ENCODE data around the gene DPT.

DPT gene

DNA sequence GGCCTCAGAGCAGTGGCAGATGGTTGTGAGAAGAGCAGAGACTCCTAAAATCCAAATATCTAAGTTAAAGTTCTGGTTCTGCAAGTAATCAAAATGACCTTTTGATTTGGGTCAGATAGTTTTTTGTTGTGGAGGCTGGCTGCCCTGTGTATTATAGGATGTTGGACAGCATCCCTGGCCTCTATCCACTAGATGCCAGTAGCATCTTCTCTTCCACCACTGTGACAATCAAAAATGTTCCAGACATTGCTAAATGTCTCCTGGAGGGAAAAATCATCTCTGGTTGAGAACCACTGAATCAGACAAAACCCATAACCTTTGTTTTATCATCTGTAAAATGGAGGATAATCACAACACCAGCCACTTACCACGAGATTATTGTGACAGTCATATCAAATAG is 5.9 kb upstream of the DPT start:
- DNase-seq = no peak

DNA sequence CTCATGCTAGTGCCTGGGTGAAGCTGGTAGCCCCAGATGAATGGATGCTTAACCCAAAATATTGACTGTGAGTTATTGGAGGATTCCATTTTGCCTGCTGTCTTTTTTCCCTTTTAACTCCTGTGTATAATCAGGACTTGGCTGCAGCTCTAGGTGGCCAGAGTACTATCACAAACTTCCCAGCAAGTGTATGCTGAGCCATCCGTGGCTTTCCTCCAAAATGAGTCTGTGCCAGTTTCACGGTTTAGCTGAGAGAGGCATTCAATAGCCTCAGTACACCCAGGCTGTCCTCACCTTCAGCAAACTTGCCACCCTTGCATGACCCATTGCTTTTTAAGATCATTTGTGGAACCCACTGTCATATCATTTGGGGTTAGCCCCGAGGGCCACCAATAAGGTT is 5.3 kb upstream of the DPT start:
- DNase-seq = no peak

DNA sequence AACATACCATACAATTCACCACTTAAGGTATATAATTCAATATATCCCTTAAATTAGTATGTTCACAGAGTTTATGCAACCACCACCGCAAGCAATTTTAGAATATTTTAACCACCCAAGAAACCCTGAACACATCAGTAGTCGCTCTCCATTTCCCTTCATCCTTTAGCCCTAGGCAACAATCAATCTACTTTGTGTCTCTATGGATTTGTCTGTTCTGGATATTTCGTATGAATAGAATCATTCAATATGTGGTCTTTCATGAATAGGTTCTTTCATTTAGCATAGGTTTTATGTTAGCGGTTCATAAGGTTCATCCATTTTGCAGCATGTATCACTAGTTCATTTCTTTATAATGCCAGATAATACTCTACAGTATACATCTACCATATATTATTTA is 4.2 kb upstream of the DPT start:
- no peak for DNase-seq

DNA sequence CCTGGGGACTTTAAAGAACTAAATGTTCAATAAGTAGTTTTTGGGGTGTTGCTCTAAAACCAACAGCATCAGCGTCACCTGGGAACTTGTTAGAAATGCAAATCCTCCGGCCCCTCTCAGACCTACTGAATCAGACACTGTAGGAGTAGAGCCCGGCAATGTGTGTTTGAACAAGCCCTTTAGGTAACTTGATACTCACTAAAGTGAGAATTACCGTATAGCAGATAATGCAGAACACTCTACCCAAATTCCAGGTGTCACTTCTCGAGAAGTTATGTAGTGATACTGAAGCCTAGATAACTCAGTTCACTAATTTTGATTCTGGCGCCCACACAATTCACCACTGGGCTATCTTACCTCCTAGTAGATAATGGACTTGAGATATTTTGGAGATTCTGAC is 3.7 kb upstream of the DPT start:
- DNase-seq = no peak

DNA sequence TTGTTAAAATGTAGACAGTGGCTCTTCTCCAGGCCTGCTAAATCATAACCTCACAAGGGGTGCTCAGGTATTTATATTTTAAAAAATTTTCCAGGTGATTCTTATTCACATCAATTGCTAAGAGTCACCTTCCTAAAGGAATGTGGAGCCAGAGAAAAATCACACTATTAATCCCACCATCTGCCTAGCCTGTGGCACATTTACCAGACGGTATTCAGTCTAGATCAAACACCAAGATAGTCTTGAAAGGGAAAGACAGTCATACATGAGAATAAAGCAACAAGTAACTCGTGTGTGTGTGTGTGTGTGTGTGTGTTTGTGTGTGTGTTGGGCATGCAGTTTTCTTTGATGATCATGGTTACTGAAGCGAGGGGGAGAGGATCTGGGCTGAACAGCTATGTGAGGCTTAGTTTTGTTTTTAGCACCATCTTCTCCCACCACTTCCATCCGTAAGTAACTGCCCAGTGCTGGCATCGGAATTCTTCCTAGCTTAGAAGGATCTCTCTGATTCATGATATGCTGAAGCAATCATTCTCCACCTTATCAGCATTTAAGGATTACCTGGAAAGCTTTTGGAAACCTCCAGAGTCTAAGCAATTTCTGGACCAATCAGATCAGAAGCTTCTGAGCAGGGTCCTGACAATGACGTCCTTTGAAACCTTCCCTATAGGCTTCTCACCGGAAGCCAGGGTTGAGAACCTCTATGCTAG is 2.4 kb upstream of the DPT start:
- no peak for DNase-seq

DNA sequence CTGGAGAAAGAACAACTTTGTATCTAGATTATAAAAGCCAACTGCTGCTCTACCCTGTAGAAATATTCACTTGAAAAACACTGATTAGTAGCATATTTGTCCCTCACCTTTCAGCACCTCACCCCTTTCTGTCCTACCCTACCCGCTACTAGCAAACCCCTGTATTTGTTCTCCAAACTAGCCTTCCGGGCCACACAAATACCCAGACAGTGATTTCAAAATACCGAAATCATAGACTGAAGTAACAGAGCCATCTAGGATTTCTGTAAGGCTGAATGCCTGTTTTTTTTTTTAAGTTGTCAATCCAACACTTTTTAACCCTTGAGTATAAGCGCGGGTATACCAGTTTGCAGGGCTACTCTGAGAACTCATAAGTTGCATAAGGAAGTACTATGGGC is 398 bp upstream of the DPT start:
- DNase-seq = no peak

DNA sequence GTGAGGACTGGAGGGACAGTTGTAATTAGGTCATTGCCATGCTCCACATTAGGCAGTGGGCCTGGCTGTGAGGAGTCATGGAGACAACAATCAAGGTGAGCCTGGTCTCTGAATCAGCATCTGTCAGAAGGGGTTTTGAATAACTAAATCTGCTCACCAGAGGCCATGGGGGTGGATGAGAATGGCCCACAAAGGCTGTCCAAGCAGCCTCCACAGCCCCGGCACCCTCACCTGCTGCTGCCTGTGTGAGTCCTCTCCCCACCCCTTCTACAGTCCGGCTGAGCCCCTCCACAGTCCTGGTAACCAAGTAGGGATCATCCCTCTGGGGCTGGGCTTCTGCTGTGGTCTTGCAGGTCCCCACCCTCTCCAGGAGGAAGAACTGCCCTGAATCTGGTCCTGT is 2.3 kb downstream of the DPT start:
- DNase-seq = no peak

DNA sequence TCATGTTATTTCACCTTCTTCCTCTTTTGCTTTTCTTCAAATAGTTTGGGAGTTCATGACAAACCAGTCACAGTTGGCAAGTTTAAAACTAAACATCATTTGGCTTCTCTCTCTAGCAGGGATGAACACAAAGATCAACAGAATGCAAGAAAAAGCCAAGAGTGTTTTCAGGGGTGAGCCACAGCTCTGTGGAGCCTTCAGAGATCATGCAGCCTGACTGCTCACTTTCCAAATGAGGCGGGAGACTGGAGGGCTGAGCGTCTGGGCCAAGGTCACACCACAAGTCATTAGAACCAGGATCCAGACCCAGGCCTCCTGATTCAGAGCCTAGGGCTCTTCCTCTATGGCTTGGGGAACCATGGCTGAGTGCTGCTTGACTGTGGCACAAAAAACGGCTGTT is 2.7 kb downstream of the DPT start:
- DNase-seq = no peak

DNA sequence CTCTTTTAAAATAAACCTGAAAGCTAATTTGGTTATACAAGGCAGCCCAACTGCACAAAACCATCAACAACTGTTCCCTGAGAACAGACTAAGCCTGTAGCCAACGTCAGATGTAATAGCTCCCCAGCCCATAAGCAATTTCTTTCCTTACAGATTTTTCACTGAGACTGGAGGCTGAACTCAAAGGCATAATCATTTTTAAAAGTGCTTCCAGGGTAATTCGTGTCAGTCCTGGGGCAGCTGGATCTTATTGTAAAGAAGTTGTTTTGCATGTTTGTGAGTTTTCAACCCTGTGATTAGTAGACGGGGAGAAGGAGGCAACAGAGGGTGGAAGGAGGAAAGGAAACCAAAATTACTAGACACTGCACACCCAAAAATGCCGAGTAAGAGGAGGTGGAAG is 3.2 kb downstream of the DPT start:
- DNase-seq = no peak

DNA sequence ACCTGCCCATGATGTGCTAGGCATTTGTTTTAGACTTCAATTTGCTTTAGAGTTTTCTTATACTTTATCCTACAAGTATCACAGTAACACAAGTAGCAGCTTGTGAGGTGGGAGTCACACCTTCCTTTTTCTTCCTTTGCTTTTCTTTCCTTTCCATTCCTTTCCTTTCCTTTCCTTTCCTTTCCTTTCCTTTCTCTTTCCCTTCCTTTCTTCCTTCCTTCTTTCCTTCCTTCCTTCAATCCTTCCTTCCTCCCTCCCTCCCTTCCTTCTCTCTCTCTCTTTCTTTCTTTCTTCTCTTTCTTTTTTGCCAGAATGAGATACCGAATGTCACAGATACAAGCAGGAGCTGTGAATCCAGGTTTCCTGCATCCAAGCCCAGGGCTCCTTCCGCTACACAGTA is 3.9 kb downstream of the DPT start:
- no peak for DNase-seq

DNA sequence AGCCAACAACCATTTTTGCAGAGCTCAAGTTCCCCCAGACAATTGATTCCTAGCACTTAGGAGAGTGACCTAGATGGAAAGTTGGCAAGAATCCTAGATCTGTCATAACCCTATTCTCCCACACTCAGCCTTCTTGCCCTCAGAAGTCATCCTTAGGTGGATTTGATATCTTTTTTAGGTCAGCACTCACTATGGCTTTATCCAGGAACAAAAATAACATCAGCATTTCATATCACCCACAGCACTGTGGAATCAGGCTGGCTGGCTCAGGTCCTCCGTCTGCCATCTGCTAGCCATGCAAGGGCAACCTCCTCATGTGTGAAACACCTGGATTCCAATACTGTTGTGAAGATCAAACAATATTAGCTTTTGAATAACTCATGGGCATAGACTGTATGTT is 6.0 kb downstream of the DPT start:
- DNase-seq = no peak

DNA sequence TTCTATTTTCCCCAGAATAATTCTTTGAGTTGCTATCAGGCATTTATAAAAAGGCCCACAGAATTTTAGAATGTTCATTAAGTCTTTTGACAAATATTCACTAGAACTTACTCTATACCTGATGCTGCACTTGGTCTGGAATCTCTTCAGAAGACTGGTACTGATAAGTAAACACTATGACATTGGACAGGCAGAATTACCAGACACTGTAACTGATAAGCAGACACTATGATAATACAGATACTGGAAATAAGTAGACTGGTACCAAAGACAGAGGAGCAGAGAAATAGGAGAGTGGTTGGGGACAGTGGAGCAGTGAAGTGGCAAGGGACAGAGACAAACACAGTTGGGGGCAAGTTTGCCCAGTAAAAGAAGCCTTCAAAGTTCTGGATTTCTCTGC is 8.2 kb downstream of the DPT start:
- DNase-seq = no peak

DNA sequence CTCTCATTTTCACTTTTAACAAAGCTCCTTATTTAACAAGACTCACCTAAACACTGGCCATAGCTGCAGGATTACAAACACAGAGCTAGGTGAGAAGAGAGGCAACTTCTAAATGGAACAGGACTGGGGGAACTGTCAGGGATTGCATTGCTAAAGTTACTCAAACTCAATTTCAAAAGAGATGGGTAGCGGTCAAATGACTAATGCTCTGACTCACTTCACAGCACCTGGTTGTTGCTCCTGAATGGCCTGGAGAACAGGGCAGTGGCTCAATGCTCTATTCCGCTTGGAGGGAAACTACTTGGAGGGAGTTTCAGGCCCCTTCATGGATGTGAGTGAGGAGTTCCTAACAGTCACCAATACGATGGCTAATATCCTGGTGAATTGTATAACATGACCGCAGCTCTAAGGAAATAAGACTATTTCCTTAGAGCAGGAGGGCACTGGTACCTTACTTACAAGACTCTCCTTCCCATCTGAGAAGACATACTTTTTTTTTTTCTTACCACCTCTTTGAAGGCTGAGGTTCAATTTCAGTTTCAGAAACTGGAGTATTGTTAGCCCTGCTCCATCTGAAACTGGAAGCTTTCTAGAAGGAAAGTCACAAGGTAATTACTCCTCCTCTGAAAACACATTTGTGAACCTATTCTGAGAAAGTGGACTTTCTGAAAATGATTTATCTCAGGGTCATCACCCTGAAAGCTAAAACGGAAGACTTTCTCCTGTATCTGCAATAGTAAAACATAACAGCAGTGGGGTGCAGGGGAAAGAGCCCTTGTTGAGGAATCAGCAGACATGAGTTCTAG is 9.5 kb downstream of the DPT start:
- no peak for DNase-seq

DNA sequence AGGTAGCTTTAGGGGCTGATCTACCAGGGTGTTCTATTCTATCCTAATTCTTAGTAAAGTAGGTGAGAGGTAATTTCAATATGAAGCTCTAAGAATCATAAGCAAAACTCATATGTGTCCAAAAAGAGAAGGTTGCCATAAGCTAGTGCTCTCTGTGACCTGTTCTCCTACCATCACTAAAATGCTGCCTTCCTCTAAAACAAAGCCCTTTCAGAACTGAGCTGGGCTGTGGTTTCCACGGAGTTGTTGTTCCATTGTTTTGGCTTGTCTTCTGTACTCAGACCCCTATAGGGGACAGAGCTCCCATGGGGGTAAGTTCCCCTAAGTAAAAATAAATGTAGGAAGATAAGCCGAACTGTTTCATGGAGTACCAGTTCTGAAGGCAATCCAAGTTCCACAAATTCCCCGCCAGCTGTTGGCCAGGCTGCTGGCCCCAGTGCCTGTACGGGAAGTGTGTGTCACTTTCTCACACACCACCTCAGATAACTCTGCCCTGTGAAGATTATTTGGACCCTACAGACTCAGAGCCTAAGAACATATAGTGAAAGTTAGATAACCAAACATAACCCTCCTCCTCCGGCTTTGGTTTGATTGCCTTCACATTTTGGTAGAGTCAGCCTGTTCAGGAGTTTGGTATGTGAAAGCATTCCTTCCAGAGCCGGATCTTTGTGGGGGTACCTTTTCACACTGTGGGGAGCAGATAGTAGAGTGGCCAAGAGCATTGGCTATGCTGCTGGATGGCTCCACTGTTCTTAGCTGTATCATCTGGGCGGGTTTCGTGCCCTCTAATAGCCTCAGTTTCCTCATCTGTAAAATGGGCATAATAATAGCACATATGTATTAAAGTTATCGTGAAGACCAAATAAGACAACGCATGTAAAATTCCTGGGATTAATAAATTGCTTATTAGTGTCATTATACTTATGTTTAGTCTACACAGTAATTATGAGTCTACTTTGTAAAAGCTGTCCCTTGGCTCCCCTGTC is 10.8 kb downstream of the DPT start:
- no peak for DNase-seq

DNA sequence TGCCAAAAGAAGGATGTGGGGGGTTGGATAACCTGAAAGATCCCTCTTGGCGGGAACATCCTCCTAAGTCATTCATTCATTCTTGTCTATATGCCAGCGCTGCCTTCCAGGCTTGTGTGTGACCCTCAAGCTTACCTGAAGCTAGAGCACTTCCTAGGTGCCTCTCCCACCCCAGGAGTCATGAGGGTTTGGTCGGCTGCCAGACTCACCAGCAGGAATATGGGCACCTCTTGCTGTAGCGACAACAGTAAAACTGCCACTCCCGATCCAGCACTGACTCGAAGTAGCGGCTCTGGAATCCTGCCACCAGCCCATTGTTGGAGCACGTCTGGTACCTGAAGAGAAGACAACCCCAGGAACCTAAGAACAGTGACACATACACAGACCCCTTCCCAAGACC is 15.0 kb downstream of the DPT start:
- DNase-seq = no peak

DNA sequence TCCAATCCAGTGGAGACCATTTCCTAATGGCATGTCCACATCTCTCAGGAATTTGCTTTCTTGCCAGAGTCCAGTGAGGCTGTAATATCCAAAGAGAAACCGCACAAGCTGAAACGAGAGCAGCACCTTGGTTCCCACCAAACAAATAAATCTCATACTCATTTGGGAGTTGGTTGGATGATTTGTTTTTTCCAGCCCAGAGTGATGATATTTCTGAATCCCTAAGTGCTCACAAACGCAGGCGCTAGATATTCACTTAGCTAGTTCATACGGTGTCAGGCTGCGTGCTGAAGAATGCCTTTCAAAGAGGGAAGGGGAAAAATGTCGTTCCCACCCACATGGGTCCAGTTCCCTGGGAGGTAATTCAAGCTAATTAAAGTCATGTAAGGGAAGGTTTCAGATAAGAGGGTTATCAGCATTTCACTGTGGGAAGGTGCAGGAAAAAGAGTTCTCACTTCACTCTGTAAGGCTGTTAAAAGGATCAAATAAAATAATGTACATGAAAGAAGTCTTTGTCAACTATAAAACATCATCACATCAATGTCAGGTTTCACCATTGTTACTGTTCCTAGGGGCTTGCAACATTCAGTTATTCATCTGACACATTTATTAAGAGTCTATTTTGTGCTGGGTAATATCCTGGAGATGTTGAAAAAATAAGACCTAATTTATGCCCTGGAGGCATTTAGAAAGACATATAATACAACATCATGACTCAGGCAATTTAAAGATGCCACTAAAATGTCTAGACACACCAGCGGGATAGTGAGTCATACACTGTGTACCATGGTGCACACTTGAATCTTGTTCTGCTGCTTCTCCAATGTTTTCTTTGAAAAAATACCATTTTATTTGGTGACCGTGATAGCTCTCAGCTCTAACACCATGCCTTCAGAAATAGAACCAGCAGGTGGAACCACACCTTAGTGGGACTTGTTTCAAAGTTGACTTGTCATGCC is 19.3 kb downstream of the DPT start:
- no peak for DNase-seq

DNA sequence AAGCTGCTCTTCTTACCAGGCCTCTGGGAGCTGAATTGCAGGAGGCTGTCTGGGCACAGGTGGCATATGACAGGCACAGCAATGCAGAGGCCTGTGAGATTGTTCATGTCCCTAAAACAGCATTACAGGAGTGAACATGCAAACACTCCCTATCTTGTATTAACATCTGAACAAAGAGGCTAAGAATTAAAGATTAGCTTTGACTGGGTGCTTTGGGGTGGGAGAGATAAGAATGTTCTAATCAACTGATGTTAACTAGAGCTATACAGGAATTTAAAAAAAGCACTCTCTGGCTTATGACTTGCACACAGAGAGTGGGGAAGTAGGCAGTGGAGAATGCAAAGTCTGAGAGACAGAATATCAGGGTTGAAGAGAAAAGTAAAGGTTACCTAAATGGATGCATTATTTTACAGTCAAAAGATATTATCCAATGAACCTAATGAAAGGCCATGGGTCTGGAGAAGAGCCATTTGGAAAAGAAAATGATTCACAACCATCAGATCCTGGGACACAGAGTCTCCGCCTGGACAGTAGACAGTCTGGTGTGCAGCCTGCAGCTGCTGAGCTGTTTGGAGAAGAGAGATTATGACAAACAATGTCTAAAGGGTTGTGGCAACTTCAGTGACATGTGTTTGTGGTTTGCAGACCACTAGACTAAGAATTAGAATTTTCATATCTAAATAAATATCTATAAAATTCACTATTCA is 20.2 kb downstream of the DPT start:
- no peak for DNase-seq

DNA sequence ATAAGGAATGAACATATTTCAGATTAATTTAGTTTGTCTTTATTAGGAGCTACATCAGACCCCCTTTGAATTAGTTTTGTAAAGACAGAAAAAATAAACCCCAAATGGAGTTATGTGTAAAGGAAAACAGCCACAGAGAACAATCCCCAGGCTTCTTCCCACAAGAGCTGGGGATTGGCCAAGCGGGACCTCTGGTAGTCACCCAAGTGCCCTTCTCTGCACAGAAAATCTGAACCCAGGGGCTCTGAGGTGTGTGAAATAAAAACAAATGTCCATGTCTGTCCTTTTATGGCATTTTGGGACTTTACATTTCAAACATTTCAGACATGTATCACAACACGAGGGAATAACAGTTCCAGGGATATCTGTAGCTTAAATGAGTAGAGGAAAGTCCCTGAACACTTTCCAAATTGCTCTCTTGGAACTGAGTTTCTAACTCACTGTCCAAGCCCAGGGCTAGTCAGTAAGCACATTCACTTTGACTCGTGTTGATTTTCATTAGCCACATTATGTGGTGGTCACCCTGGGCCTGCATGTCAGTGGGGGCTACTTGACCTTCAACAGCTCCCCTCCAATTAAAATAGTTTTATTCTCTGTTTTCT is 22.5 kb downstream of the DPT start:
- no peak for DNase-seq

DNA sequence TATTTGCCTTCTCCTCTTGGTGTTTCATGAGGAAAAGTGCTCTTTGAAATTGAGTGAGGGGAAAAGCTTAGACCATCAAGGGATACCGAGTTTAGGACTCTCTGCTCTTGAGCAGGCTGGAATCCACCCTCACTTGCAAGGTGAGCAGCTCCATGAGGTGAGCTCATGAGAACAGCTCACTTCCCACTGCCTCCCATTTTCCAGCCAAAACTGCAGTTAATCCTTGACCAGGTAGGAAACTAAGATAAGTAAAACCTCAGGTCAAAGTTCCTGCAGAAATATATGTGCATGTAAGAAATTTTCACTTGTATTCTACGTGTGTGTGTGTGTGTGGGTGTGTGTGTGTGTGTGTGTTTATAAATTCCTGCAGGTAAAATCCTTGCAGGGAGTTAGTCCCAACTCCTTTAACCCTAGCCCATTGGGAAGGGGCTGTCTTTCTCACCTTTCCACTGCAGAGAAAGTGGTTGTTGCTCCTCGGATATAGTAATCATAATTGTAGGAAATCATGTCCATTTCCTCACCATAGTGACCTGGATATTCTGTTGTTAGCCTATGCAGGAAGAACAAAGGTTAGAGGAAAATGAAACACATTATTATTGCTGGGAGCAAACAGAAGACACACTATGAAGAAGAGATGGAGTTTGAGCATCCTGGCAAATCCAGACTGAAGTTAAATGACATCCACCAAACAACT is 28.3 kb downstream of the DPT start:
- no peak for DNase-seq

DNA sequence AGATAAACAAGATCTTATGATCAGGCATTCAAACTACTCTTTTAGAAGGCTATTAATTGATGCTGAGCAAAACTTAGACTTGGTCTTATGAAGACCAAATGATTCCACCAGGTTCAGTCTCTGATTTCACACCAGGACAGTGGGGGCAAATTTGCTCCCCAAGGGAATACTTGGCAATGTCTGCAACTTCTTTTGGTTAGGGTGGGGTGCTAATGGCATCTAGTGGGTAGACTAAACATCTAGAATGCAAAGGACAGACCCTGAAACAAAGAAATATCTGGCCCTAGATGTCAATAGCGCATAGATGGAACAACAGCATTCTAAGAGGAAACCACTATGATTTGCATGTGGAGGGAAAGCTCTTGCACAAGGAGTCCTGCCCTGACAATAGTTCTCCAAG is 30.6 kb downstream of the DPT start:
- no peak for DNase-seq

Data from SHP77 treated with DMSO at 0.1 percent for 48 hours (cell line).